A673 (cell line): ENCODE results near the gene RS1.

Experiments used
- EZH2 ChIP-seq: fragments of 200-600 bp; sonication (generic); IDR thresholded peaks from 2 replicates; pipeline ENCODE4 v1.6.1; 2017; ENCODE audit warnings: borderline replicate concordance, low read depth, mild to moderate bottlenecking, mixed read lengths, antibody characterized with exemption, low read length; ENCODE audit not compliant: poor library complexity, severe bottlenecking
- TF ChIP-seq, protein P1 (sequence below): fragments of 300-800, 200-600 bp; sonication (generic); conservative IDR thresholded peaks from 2 replicates; pipeline ENCODE4 v1.5.1; 2017; ENCODE audit warnings: low read depth, mild to moderate bottlenecking, antibody characterized with exemption, low read length, moderate library complexity, mixed read lengths

DNA sequence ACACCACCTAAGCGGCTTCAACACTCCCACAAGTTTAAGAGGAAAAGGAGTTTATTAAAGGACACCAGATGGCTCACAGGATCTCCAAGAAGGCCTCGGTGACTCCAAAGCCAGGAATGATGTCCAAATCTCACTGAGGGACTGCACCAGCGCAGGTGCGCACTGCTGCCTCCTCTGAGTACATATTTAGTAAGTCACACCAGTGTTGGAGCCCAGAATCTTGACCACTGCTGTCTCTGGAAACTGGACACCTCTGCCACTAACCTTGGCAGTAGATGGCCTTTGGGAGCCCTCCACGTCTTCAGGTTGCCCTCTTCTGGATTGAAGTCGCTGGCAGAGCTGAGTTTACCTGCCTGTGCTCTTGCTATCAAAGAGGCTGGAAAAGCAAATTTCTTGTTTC lies 10.1 kb upstream of the RS1 start:
- TF ChIP-seq, protein P1, sequence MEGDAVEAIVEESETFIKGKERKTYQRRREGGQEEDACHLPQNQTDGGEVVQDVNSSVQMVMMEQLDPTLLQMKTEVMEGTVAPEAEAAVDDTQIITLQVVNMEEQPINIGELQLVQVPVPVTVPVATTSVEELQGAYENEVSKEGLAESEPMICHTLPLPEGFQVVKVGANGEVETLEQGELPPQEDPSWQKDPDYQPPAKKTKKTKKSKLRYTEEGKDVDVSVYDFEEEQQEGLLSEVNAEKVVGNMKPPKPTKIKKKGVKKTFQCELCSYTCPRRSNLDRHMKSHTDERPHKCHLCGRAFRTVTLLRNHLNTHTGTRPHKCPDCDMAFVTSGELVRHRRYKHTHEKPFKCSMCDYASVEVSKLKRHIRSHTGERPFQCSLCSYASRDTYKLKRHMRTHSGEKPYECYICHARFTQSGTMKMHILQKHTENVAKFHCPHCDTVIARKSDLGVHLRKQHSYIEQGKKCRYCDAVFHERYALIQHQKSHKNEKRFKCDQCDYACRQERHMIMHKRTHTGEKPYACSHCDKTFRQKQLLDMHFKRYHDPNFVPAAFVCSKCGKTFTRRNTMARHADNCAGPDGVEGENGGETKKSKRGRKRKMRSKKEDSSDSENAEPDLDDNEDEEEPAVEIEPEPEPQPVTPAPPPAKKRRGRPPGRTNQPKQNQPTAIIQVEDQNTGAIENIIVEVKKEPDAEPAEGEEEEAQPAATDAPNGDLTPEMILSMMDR, result no peak
- no peak for TF ChIP-seq EZH2
